IMR-90 (cell line): ENCODE data around the gene STUM. TPM values are rescaled to one million over a fixed set of nuclear protein-coding genes. Genes with fewer than 3 reads are reported as not detected.

Source experiments
- ATAC-seq: fragments of 200-7000 bp; cut with Tn5 transposase; 2 replicates; pipeline ENCODE4 v1.9.1; 2020; ENCODE audit warnings: low read depth, mild to moderate bottlenecking, moderate library complexity
- BruUV-seq: library from RNA; stranded (reverse); fragments of 400-500 nt; replicated peaks from 2 replicates; lab custom pipeline; 2021; lab: Mats Ljungman, UMichigan
- CTCF ChIA-PET: fragments of 300-600 bp; formaldehyde crosslinking; extraction: SDS; loops from one replicate; lab custom pipeline; 2021; ENCODE audit warnings: antibody characterized with exemption; lab: Yijun Ruan, JAX
- POLR2A ChIA-PET: fragments of 300-600 bp; sonication (Branson Sonifier 250); formaldehyde crosslinking; loops from one replicate; lab custom pipeline; 2022; ENCODE audit warnings: antibody characterized with exemption; ENCODE audit not compliant: unreplicated experiment; lab: Charles Lee
- DNase-seq: peaks from one replicate; pipeline ENCODE4 v3.0.0; 2013
- H2AFZ ChIP-seq: replicated peaks from 2 replicates; pipeline ENCODE3; 2013; ENCODE audit warnings: low read length, mild to moderate bottlenecking; ENCODE audit not compliant: poor library complexity
- H2AK5ac ChIP-seq: 2 replicates; pipeline ENCODE4 v1.6.1; 2013; ENCODE audit warnings: low read depth, low read length, inconsistent platforms
- H2AK9ac ChIP-seq: replicated peaks from 2 replicates; pipeline ENCODE3; 2013; ENCODE audit warnings: mild to moderate bottlenecking, low read depth, low read length, moderate library complexity; ENCODE audit not compliant: poor library complexity
- H2BK120ac ChIP-seq: 2 replicates; pipeline ENCODE4 v1.6.1; 2013; ENCODE audit warnings: low read depth, low read length, inconsistent platforms
- H2BK15ac ChIP-seq: 3 replicates; pipeline ENCODE4 v1.6.1; 2013; ENCODE audit warnings: low read depth, low read length, inconsistent platforms
- H2BK20ac ChIP-seq: 2 replicates; pipeline ENCODE4 v1.6.1; 2013; ENCODE audit warnings: low read depth, mild to moderate bottlenecking, inconsistent platforms, low read length, moderate library complexity
- H2BK5ac ChIP-seq: 2 replicates; pipeline ENCODE4 v1.6.1; 2013; ENCODE audit warnings: mild to moderate bottlenecking, low read depth, low read length, inconsistent platforms; ENCODE audit not compliant: poor library complexity, severe bottlenecking
- H3K14ac ChIP-seq: replicated peaks from 2 replicates; pipeline ENCODE4 v1.6.1; 2013; ENCODE audit warnings: low read depth, low read length, inconsistent platforms
- H3K18ac ChIP-seq: 2 replicates; pipeline ENCODE4 v1.6.1; 2013; ENCODE audit warnings: low read depth, low read length, control low read depth
- H3K23ac ChIP-seq: 2 replicates; pipeline ENCODE4 v1.6.1; 2013; ENCODE audit warnings: low read depth, low read length, inconsistent platforms
- H3K27ac ChIP-seq: 2 replicates; pipeline ENCODE4 v1.5.1; 2013; ENCODE audit warnings: mild to moderate bottlenecking, control low read depth, low read length; ENCODE audit not compliant: insufficient read depth
- H3K27me3 ChIP-seq: 2 replicates; pipeline ENCODE4 v1.6.1; 2013; ENCODE audit warnings: low read length; ENCODE audit not compliant: control insufficient read depth, insufficient read depth
- H3K36me3 ChIP-seq: 2 replicates; pipeline ENCODE4 v1.6.1; 2013; ENCODE audit warnings: low read length, mixed read lengths; ENCODE audit not compliant: control insufficient read depth, insufficient read depth
- H3K4ac ChIP-seq: 2 replicates; pipeline ENCODE4 v1.6.1; 2013; ENCODE audit warnings: low read depth, low read length, inconsistent platforms
- H3K4me1 ChIP-seq: 2 replicates; pipeline ENCODE4 v1.6.1; 2013; ENCODE audit warnings: low read length, mixed read lengths; ENCODE audit not compliant: control insufficient read depth, insufficient read depth
- H3K4me2 ChIP-seq: 2 replicates; pipeline ENCODE4 v1.6.1; 2013; ENCODE audit warnings: low read depth, mild to moderate bottlenecking, control low read depth, low read length, moderate library complexity
- H3K4me3 ChIP-seq: 2 replicates; pipeline ENCODE4 v1.5.1; 2013; ENCODE audit warnings: low read depth, mild to moderate bottlenecking, control low read depth, low read length, moderate library complexity; ENCODE audit not compliant: insufficient read depth
- H3K56ac ChIP-seq: 2 replicates; pipeline ENCODE4 v1.6.1; 2013; ENCODE audit warnings: low read length, inconsistent platforms; ENCODE audit not compliant: insufficient read depth; ENCODE audit errors: extremely low read depth
- H3K79me1 ChIP-seq, 2 experiments: 2 replicates each; pipeline ENCODE4 v1.6.1; 2013; ENCODE audit warnings: low read length in 2 of 2, inconsistent platforms in 1 of 2, low read depth in 1 of 2
- H3K9ac ChIP-seq: 2 replicates; pipeline ENCODE4 v1.6.1; 2013; ENCODE audit warnings: low read depth, low read length, control low read depth
- H3K9me1 ChIP-seq: 2 replicates; pipeline ENCODE4 v1.6.1; 2013; ENCODE audit warnings: low read length, inconsistent platforms; ENCODE audit not compliant: insufficient read depth
- H3K9me3 ChIP-seq: 2 replicates; pipeline ENCODE4 v1.6.1; 2013; ENCODE audit warnings: low read length; ENCODE audit not compliant: control insufficient read depth, insufficient read depth
- H4K20me1 ChIP-seq: 2 replicates; pipeline ENCODE4 v1.6.1; 2013; ENCODE audit warnings: low read length, inconsistent platforms; ENCODE audit not compliant: insufficient read depth
- H4K5ac ChIP-seq: 2 replicates; pipeline ENCODE4 v1.6.1; 2013; ENCODE audit warnings: mild to moderate bottlenecking, low read depth, low read length, control low read depth
- H4K8ac ChIP-seq, 2 experiments: 2 replicates each; pipeline ENCODE4 v1.6.1; 2013; ENCODE audit warnings: low read depth in 2 of 2, low read length in 2 of 2, control low read depth in 1 of 2, inconsistent platforms in 1 of 2
- H4K91ac ChIP-seq: 2 replicates; pipeline ENCODE4 v1.6.1; 2013; ENCODE audit warnings: low read depth, low read length, inconsistent platforms; ENCODE audit not compliant: insufficient read depth
- BHLHE40 ChIP-seq: fragments of 150-350 bp; IDR thresholded peaks from 2 replicates; pipeline ENCODE4 v1.6.1; 2016; ENCODE audit warnings: mild to moderate bottlenecking, low read depth, low read length
- ELK1 ChIP-seq: fragments of 150-350 bp; IDR thresholded peaks from 2 replicates; pipeline ENCODE4 v1.6.1; 2016; ENCODE audit warnings: low read depth, mild to moderate bottlenecking, low read length, moderate library complexity, borderline replicate concordance
- FOS ChIP-seq: fragments of 150-350 bp; IDR thresholded peaks from 2 replicates; pipeline ENCODE4 v1.6.1; 2016; ENCODE audit warnings: low read depth, low read length
- MAZ ChIP-seq: IDR thresholded peaks from 2 replicates; pipeline ENCODE4 v1.6.1; 2012; ENCODE audit warnings: low read depth, mild to moderate bottlenecking, low read length, improper control_type of control experiment, moderate library complexity, borderline replicate concordance
- MXI1 ChIP-seq: IDR thresholded peaks from 2 replicates; pipeline ENCODE4 v1.6.1; 2012; ENCODE audit warnings: low read depth, mild to moderate bottlenecking, low read length, moderate library complexity, borderline replicate concordance
- NFE2L2 ChIP-seq: fragments of 150-350 bp; IDR thresholded peaks from 2 replicates; pipeline ENCODE4 v1.6.1; 2016; ENCODE audit warnings: low read depth, mild to moderate bottlenecking, low read length
- RCOR1 ChIP-seq: IDR thresholded peaks from 2 replicates; pipeline ENCODE4 v1.6.1; 2012; ENCODE audit warnings: mild to moderate bottlenecking, low read length, improper control_type of control experiment; ENCODE audit not compliant: insufficient replicate concordance
- WGBS, 2 experiments: methylation state at CpG; one replicate each; pipeline versions ENCODE4 v1.1.5 to v1.1.7; 2013; ENCODE audit warnings: missing lambda C conversion rate in 2 of 2; ENCODE audit not compliant: insufficient read length in 1 of 2; ENCODE audit errors: extremely low coverage in 2 of 2; 5-methylcytosine and 5-hydroxymethylcytosine counted together
- dilution Hi-C: fragments of 300-500 bp; cut with HindIII; formaldehyde crosslinking; loops from one replicate; pipeline ENCODE4 v1.14.3; 2018; ENCODE audit warnings: low sequenced_read_pairs; ENCODE audit not compliant: unreplicated experiment
- in situ Hi-C: fragments of 300-500 bp; cut with MboI; formaldehyde crosslinking; loops from 3 replicates; pipeline ENCODE4 v1.14.3; 2019; ENCODE audit warnings: low sequenced_read_pairs, inconsistent platforms, mixed read lengths
- intact Hi-C: fragments of 100-400 bp; cut with micrococcal nuclease; formaldehyde crosslinking; loops from 2 replicates; pipeline ENCODE4 v1.10.0; 2022
- polyA plus RNA-seq, 3 experiments: library from polyadenylated mRNA; depleted of rRNA; stranded (reverse); fragments of >200 nt; gene quantifications; 2 replicates each; pipeline ENCODE4 v1.2.3, GENCODE V29; 2012; ENCODE audit warnings: low replicate concordance in 1 of 3
- total RNA-seq: library from RNA; depleted of rRNA; stranded (reverse); fragments of >200 nt; gene quantifications from 2 replicates; pipeline ENCODE4 v1.2.3, GENCODE V29; 2012
- TF ChIP-seq, protein P1 (sequence below): conservative IDR thresholded peaks from 2 replicates; pipeline ENCODE4 v1.5.1; 2012; ENCODE audit warnings: mild to moderate bottlenecking, low read depth, low read length, improper control_type of control experiment

The STUM gene
- total and polyA plus RNA-seq, 2 of the 4 experiments (the other 2 are of a cell fraction), result not detected

DNA sequence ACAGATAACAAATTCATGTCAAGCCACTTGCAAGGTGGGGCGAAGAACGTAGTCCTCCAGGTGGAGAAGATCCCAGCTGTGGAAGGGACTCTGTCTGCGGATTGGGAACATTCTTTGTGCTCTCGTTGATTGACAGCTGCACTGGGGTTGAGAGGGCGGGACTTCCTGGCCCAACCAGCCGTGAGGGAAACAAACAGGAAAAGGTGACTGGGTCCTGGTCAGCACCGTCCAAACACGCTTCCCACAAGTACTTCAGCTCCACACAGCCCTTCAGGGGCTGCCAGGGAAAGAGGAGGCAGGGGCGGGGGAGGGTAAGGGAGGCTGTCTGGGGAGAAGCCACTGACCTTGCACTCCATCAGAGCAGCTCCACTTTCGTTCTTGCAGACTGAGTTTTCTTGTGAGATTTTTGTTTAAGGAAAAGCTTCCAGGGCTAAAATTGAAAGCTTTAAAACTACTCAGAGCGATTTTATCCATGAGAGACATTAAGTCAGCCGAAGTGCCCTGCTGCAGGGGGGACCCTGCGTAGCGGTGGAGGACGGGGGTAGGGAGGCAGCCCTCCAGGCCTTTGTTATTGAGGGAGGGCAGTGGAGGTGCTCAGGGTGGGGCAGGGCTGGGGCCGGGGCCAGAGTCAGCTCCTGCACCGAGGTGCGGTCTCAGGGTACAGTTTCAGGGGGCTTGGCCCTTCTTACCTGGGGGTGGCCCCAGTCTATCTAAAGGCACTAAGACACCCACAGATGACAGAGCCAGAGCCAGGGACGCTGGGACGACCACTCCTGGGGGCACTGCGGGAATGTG, 21.6 kb upstream of the STUM start (continued):
- TF ChIP-seq, protein P1, sequence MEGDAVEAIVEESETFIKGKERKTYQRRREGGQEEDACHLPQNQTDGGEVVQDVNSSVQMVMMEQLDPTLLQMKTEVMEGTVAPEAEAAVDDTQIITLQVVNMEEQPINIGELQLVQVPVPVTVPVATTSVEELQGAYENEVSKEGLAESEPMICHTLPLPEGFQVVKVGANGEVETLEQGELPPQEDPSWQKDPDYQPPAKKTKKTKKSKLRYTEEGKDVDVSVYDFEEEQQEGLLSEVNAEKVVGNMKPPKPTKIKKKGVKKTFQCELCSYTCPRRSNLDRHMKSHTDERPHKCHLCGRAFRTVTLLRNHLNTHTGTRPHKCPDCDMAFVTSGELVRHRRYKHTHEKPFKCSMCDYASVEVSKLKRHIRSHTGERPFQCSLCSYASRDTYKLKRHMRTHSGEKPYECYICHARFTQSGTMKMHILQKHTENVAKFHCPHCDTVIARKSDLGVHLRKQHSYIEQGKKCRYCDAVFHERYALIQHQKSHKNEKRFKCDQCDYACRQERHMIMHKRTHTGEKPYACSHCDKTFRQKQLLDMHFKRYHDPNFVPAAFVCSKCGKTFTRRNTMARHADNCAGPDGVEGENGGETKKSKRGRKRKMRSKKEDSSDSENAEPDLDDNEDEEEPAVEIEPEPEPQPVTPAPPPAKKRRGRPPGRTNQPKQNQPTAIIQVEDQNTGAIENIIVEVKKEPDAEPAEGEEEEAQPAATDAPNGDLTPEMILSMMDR, result no peak

DNA sequence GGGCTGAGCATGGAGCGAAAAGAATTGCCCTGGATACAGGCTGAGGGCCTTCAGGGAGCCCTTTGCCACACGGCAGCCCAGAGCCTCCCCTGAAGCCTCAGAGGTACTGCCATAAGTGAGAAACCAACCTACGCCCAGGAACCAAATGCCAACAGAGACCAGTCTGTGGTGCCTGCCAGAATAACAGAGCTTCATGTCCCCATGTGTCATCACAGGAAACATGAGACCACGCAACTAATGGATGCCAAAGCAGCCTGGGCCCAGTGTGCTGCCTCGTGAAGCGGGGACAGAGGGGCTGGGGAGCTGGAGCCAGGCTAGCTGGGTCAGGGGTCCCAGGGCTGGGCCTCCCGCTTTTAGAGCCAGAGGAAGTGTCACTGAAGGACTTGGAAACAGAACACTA, 18.7 kb upstream of the STUM start:
- in situ Hi-C loops (no loop called here), dilution Hi-C loops (no loop called here)
- CTCF ChIA-PET, result no interaction called here

More for the DNA sequence above, 18.7 kb upstream of the STUM start:
- no peak overlapping the region for H4K91ac ChIP-seq
- no peak overlapping the region for H3K4ac ChIP-seq
- no peak for TF ChIP-seq FOS
- no peak for TF ChIP-seq ELK1
- no peak for TF ChIP-seq MXI1
- no peak for TF ChIP-seq BHLHE40
- TF ChIP-seq MAZ, result no peak
- no peak for TF ChIP-seq RCOR1
- TF ChIP-seq NFE2L2, result no peak
- intact Hi-C loops, result no loop called here
- peaks cover 18% of the 10 kb centered on the region for H3K27me3 ChIP-seq
- no peak overlapping the region for H3K56ac ChIP-seq
- H4K8ac ChIP-seq, result no peak overlapping the region
- 55% methylated on average over 2 of the region's 7 CpGs; no CpG with 5 or more reads in 1 of the 2 experiments for whole genome bisulfite sequencing, 2 experiments
- no peak for ATAC-seq
- no peak overlapping the region for H3K4me2 ChIP-seq
- 0 out of 2 replicates have a peak, but pooled peaks cover 2% of the 10 kb centered on the region for H3K9me3 ChIP-seq
- H4K5ac ChIP-seq, result no peak overlapping the region
- POLR2A ChIA-PET, result no interaction called here
- H3K79me1 ChIP-seq, result no peaks in the 10 kb centered on the region
- no peak overlapping the region for H2AK5ac ChIP-seq
- no peaks in the 10 kb centered on the region for H3K9me1 ChIP-seq
- no peak overlapping the region for H3K4me3 ChIP-seq
- H3K27ac ChIP-seq, result no peak overlapping the region
- no peak overlapping the region for H2BK120ac ChIP-seq
- no peak overlapping the region for H3K18ac ChIP-seq
- H3K14ac ChIP-seq, result no peak overlapping the region
- no peak overlapping the region for H3K9ac ChIP-seq
- no peak overlapping the region for H2BK20ac ChIP-seq
- no peak overlapping the region for H2BK5ac ChIP-seq
- H3K4me1 ChIP-seq, result no peaks in the 10 kb centered on the region
- H2BK15ac ChIP-seq, result no peak overlapping the region
- no peaks in the 10 kb centered on the region for H3K36me3 ChIP-seq
- no peak overlapping the region for H2AK9ac ChIP-seq
- H3K23ac ChIP-seq, result no peak overlapping the region
- no TSS peak for BruUV-seq
- H4K20me1 ChIP-seq, result no peaks in the 10 kb centered on the region
- no peak for DNase-seq
- H2AFZ ChIP-seq, result no peak overlapping the region
